NCI-H1417 (cell line): Measurements from ENCODE around the gene GRAMD4.
A peak's percentile ranks its signal among the peaks of the same experiment; 100 is the strongest.

Experiments used
- DNase-seq, 3 experiments: peaks; one replicate each; lab custom pipeline; 2025; lab: John Stamatoyannopoulos, UW

The GRAMD4 gene

GRCh38 chr22:46582281-46582933 is 37.8 kb upstream of the GRAMD4 start:
- DNase-seq, result no peak

DNA sequence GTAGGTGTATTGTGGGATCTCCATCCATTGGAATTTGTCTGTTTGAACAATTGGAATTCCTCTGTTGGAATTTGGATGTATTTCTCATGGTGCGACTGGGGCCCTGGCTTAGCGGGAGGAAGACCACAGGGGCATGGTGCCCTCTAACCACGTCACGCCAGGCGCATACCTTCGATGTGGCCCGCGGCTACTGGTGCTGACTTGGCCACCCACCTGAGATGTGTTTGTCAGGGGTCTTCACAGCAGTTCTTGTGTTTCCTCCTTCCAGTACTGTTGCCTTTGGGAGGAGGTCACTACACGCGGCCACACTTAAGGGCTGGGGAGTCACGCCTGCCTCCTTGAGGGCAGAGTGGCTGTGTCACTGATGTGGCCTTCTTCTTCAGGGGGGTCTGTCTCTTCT is 36.6 kb upstream of the GRAMD4 start:
- DNase-seq, result no peak

DNA sequence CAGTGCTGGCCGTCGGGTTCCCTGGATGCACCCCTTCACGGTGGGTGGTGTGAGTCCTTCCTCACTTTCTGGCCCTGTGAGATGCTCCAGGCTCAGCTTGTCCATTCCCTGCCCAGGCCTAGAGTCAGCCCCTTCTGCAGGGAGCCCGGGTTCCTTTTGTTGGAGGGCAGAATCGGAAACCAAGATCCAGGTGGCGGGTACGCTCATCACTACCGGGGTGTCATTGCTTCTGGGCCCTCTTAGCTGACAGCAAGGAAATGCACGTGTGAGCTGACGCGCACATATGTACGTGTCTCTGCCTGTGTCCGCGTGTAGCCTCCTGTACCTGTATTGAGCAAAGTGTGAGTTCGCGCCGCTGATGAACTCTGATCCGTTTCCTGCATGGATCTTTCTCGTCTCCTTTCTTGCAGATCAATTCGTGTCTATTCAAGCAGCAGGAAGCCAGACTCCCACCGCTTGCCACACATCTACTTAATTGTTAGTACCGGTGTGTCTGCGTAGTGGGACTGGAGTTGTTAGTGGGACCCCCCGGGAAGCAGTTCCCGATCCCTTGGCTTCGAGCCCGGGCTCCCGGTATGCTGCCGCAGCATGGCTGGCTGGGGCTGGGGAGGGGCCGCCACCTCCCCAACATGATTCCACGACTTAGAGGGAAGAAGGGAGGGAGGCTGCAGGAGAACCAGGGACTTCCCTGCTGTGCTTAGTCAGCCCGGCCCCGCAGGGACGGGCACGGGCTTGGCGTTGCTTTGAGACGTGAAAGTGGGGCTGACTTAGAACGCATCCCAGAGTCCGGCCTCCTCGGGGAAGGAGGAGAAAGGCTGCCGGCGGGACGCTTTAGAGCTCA is 35.9 kb upstream of the GRAMD4 start:
- DNase-seq, result peak in 2 of 3 experiments; percentile 56 to 80

GRCh38 chr22:46585340-46586122 is 34.7 kb upstream of the GRAMD4 start:
- no peak for DNase-seq

DNA sequence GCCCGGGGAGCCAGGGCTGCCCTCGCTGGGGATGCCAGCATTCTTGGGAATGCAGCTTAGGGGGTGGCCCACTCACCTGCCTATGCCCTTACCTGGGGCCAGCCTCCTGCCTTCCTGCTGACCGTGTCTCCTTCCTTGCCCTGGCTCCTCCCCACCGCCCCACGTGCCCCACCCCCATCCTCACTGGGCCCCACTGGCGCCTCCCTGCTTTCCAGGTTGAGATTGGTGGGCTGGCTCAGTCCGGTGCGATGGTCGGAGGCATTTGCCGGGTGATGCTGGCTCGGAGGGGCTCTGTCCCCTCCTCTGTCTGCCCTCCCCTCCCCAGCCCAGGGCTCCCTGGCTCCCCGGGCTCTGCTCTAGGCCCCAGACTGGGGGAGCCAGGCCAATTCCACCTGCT is 34.1 kb upstream of the GRAMD4 start:
- DNase-seq, result no peak

DNA sequence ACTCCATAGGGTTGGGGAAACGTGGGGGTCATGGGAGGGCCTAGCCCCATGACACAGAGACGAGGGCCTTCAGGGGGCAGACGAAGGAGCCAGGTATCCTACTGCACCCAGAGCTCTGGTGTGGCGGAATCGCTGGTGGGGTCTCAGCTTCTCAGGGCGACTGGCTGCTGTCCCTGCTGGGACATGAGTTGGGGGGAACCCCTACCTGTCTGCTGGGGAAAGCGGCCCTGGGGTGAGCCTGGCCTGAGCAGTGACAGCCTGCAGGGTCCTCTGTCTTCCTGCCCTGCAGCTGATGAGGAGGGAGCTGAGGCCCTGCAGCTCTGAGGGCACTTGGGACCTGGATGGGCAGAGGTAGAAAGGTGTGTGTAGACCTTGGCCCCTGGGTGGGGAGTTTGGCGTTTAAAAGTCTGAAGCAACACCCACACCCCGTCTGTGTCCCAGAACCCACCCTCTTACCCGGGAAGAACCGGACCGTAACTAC is 33.6 kb upstream of the GRAMD4 start:
- DNase-seq, result no peak

- no peak for DNase-seq
Observed at GRCh38 chr22:46587061-46587460, 33.1 kb upstream of the GRAMD4 start.

GRCh38 chr22:46587492-46588278 is 32.5 kb upstream of the GRAMD4 start:
- DNase-seq, result no peak

- no peak for DNase-seq
Observed at GRCh38 chr22:46588279-46589140, 31.7 kb upstream of the GRAMD4 start.

- DNase-seq, result no peak
Observed at GRCh38 chr22:46589141-46589748, 30.9 kb upstream of the GRAMD4 start.

DNA sequence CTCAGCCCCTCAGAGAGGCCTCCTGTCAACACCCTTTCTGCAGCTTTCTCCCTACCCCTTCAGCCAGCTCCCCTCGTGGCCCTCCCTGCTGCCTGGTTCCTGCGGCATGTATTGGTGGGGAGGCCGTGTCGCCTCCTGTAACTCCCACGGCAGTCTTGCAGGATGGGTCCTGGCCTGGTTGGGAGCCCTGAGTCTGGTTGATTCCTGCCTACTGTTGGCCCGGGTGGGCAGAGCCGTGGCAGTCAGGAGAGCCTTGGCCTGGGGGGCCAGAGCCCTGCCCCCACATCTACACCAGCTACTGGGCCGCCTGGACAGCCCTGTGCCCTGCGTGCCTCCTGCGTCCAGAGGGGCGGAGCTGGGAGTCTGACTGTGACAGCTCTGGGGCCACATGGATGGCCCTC is 30.3 kb upstream of the GRAMD4 start:
- DNase-seq, result no peak

DNA sequence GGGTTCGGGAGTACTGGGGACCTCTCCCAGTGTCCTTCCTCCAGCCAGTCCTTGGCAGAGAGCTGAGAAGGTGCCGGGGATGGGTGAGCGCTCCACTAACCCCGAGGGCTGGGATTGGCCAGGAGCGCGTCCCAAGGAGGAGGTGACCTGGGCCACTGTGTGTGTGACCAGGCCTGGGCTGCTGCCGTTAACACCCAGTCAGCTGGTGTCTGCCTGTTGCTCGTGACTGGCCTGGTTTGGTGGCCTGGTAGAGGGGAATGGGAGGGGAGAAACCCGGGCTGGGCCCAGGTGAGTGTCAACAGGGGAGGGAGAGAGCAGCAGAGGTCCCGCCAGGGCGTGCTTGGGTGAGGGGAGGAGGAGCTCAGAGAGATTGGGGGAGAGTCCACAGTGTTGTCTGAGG is 29.9 kb upstream of the GRAMD4 start:
- no peak for DNase-seq

GRCh38 chr22:46591930-46592329 is 28.3 kb upstream of the GRAMD4 start:
- DNase-seq, result no peak

DNA sequence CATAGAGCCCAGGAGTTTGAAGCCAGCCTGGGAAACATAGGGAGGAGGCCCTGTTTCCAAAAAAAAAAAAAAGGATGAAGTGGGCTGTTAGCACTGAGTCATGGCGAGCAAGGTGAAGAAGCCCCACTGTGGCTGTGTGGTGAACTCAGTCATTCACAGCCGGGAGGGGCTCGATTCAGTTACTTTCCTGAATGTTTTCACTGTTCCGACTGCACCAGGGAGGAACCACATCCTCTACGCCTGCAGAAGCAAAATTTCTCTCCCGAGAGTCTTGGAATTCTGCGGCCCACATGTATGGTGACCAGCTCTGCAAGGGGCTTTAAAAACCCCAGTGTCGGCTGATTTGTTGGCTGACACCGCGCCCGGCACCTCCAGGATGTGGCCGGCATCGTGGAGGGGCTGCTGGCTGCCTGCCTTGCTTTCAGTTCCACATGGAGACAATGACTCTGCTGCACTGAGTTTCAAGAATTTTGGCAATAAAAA is 27.8 kb upstream of the GRAMD4 start:
- DNase-seq, result no peak

DNA sequence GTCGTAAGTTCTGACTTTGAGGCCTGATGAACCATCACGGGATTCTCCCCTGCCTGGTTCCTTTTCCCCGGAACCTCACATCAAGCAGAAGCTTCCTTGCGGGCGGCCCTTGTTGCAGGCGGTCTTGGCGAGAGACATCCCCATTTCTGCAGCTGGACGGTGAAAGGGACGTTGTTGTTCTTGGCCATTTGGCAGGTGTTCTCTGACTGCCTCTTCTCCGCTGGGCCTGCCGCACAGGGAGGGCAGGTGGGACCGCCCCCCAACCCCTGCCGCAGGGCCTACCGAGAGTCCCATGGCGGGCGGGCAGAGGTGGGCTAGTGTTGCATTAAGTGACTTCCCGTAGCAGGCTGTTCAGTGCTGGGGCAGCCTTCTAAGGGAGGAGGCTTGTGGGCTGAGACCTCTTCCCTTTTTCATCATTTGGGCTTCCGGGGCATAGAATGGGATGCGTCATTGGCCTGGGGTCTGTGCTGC is 26.9 kb upstream of the GRAMD4 start:
- DNase-seq, result no peak

- no peak for DNase-seq
Observed at GRCh38 chr22:46593996-46594946, 25.9 kb upstream of the GRAMD4 start.

DNA sequence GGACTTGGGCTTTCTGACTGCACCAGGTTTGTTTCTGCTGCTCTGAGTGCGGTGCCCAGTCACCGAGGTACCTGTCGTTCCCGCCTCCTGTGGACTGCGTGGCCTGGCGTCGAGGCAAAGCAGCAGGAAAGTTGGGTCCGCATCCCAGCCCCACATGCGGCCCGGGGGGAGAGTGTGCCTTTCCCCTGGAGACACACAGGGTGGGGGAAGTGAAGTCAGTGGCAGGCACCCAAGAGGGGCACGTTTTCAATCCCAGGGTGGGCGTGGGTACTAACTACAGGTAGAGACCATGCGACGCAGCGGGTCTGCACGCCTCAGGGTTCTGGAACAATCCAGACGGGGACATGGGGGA is 25.3 kb upstream of the GRAMD4 start:
- no peak for DNase-seq

DNA sequence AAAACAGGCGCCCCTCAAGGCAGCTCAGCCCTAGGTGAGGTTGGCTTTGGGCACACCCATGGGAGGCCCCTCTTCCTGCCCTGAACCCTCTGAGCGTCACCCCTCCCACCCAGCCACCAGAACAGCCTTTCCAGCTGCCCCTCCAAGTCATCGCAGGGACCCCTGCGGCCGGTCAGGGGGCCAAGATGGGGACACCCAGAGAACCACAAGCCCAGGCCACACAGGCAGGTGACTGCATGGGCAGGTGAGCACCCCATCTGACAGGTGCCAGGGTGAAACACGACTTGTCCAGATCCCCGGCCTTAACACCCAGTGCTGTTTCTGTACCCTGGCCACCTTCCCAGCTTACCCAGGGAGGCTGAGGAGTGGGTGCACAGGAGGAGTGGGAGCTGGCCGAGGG is 24.6 kb upstream of the GRAMD4 start:
- DNase-seq, result no peak

DNA sequence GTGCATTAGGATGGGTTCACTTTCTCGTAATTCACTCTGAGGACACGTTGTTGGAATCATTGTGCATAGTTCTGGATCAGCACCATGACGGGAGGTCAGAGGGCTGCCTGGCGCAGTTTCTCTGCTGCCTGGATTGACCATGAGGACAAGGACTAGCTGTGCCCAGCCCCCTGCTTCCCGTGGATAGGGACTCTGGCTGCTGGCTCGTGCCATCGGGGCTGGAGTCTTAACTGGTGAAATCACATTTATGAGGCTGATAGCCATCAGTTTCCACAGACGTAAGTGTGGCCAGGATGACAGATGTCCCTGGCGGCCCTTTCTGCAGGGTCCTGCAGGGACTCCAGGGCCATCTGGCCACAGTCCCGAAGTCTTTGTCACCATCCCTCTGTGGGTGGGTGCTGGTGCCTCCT is 24.1 kb upstream of the GRAMD4 start:
- DNase-seq, result no peak
